MV-4-11 (cell line): Measurements from ENCODE around the gene SIGLEC11.
"Not testable (repeated sequence)": the region's sequence is repeated elsewhere in the genome, so short reads cannot be mapped to it uniquely, and the experiment has no call there.

Source experiments
- DNase-seq: peaks from one replicate; lab custom pipeline; 2025; lab: John Stamatoyannopoulos, UW

The SIGLEC11 gene

DNA sequence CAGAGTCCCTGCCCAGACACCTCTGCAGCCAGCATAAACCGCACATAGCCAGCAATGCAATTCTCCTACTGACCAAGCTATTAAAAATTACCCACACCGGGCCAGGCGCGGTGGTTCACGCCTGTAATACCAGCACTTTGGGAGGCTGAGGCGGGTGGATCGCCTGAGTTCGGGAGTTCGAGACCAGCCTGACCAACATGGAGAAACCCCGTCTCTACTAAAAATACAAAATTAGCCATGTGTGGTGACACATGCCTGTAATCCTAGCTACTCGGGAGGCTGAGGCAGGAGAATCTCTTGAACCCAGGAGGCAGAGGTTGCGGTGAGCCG, 36.1 kb downstream of the SIGLEC11 start:
- not testable (repeated sequence) for DNase-seq

- DNase-seq: no peak
Measured at GRCh38 chr19:49924004-49924880, 36.7 kb downstream of the SIGLEC11 start.

DNA sequence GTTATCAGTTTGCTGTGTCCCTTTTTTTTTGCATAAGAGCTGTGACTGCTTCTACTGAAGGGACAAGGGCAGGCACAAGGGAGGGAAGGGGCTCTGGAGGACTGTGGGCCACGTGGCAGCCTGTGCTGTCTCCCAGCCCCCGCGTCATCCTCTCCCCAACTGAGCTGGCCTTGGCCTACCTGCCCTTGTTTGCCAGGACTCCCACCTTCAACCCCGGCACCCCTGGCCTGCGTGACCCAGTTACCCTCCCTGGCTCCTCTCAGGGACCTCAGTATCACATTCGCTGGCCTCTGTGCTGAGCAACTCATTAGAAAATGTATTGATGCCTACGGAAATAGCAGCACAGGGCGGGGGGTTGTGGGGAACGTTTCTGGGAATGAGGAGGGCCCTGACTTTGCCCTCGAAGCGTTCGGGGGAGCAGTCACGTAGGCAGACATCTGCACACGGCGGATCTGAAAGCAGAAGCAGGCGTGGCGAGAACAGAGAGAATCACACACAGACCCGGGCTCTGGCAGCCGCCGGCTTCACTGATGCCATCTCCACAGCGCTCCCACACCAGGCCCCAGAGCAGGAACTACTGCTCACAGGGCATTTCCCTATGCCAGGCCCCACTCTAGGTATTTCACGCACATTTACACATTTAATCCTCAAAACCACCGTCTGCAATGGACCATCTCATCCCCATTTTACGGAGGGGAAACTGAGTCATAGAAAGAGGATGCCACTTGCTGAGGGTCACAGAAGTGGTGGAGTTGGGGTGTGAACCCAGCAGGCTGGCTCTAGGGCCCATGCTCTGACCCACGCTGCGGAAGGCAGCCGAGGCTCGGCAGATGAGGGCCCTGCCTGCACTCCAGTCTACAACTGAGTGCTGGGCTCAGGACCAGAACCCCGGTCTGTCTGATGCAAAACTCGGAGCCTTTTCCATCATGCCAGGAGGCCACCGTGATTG, 37.6 kb downstream of the SIGLEC11 start:
- peak; percentile 87 for DNase-seq

DNA sequence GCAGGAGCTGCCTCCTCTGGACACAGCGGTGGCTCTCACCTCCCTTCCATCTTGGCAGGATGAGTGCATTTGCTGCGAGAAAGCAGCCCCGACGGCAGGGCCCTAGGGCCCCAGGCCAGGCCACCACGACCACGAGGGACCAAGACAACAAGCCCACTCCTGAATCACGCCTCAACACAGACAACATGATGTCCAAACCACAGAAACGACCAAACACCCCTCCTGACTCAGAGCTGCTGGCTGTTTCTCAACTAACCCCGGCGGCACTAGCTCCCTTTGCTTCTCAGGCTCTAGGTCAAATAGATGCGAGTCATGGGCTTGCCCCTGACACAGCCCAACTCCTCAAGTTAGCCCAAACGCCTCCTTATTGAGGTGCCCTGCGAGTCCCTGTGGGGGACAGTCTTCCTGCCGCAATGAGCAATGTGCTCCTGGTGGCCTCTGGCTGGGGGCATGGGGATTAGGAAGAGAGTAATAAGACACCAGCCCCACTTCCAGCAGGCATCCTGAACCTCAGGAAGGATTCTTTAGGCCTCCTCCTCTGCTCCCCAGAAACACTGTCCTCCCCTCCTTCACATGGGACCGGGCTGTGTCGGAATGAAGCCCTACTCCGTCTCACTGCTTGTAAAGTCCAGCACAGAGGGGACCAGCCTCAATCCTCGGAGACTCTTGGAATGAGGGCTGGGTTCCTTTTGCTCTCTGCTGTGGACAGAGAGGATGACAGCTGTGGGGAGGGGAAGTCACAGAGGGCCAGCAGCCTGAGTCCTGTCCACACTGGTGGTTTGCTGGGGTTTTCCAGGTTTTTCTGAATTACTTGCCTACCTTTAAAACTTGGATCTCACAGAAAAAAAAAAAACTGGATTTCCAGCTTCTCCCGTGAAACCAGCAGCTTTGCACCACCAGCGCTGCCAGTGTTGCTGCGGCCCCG, 38.8 kb downstream of the SIGLEC11 start:
- peak; percentile 84 for DNase-seq

DNA sequence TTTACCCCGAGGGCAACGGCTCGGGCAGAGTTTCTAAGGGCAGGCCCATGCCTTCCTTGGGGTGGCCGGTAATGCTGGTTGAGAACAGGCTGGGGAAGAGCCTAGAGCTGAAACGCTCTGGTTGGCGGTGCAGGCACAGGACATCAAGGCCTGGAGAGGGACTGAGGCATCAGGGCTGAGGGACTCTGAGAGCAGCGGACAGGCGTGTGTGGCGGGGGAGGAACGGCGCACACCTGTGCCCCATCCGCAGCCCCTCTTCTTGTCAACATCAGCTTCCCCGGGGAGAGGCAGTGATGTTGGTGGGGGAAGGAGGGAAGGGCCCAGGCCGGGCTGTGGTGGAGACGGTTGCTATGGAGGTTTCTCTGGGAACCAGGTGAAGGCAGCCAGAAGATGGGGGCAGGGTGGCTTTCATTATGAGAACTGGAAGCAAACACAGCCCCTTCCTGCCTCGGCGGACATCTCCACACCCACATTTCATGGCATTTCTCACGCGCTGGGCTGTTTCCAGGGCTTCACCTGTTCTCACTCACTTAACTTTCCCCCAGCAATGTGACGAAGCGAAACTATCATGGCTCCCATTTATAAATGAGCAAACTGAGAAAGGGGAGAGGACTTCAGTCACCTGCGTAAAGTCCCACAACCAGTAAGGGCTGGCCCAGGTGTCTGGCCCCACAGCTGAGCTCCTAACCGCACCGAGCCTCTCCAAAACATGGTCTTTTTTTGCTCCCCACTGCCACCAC, 40.2 kb downstream of the SIGLEC11 start:
- DNase-seq: no peak

- DNase-seq: no peak
Measured at GRCh38 chr19:49918089-49918488, 42.9 kb downstream of the SIGLEC11 start.

- peak; percentile 84 for DNase-seq
Measured at GRCh38 chr19:49916839-49917733, 43.9 kb downstream of the SIGLEC11 start.

DNA sequence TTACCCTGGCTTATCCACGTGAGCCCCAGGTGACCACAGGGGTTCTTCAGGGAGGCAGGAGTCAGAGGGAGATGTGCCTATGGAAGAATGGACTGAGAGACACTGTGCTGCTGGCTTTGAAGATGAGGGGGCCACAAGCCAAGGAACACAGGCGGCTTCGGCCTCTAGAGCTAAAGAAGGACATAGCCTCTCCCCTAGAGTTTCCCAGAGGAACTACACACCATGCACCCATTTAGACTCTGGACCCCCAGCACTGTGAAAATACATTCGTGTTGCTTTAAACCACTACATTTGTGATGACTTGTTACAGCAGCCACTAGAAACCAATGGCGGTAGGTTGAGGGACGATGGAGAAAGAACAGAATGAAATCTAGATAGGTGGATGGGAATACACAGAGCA, 45.7 kb downstream of the SIGLEC11 start:
- no peak for DNase-seq

DNA sequence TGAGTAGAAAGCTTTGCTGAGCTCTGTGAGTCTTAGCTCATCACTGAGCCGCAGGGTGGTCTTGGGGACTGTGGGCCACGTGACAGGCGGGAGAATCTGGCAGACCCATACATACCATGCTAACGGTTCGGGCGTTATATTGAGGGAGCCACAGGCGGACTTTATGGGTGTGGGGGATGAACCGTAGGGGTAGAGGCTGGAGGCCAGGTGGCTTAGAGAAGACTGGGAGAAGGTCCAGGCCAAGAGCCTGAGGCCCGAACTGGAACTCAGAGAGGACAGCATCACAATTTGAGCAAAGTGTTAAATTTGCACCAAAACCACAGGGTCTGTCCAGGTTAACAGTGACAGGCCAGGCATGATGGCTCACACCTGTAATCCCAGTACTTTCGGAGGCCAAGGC, 47.3 kb downstream of the SIGLEC11 start:
- DNase-seq: no peak

DNA sequence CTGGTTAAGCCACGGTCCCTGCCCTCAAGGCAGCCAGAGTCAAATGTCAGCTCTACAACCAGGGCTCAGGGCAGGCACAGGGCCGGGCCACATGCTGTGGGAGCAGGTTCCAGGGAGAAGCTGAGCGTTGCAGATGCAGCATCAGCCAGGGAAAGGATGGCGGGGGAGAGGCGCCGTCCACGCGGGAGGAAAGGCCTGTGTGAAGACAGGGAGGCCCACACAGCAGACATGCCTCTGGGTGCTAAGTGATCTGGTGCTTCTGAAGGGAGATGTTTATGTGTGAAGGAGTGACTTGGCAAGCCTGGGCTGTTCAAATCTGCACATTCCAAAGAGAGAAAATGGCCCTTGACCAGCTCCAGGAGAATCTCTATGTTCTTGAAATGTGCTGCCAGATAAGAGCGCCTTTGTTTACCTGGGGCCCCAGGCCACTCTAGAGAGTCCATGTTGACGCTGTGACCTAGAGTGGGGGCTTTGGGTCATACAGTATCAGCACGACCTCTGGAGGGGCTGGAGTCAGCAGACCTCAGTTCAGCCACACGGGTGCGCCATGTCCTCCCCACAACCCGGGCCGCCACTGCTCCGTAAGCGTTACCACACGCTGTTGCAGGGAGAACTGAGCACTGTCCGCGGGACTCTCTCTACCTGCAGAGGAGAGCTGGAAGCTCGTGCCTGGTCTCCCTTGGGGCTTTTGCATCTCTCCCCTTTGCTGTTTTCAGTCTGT, 47.8 kb downstream of the SIGLEC11 start:
- DNase-seq: peak; percentile 45

GRCh38 chr19:49911381-49912145, 49.4 kb downstream of the SIGLEC11 start:
- peak; percentile 83 for DNase-seq

DNA sequence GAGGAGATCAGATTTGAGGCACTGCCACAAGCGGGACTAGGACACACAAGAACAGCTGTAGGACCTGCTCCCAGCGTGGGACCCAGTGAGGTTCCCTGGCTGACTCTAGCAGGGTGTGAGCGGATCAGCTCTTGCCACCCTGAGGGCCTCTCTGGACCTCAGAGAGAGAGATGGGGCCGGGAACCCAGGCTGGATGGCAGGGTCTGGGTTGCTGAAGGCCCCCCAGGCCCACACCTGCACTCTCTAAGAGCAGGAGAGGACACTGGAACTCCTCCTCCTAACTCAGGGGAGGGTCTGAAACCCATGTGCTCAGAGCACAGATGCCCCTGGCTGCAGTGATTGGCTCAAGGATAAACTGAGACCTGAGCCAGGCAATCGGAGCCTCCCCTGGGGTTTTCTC, 50.8 kb downstream of the SIGLEC11 start:
- DNase-seq: no peak

DNA sequence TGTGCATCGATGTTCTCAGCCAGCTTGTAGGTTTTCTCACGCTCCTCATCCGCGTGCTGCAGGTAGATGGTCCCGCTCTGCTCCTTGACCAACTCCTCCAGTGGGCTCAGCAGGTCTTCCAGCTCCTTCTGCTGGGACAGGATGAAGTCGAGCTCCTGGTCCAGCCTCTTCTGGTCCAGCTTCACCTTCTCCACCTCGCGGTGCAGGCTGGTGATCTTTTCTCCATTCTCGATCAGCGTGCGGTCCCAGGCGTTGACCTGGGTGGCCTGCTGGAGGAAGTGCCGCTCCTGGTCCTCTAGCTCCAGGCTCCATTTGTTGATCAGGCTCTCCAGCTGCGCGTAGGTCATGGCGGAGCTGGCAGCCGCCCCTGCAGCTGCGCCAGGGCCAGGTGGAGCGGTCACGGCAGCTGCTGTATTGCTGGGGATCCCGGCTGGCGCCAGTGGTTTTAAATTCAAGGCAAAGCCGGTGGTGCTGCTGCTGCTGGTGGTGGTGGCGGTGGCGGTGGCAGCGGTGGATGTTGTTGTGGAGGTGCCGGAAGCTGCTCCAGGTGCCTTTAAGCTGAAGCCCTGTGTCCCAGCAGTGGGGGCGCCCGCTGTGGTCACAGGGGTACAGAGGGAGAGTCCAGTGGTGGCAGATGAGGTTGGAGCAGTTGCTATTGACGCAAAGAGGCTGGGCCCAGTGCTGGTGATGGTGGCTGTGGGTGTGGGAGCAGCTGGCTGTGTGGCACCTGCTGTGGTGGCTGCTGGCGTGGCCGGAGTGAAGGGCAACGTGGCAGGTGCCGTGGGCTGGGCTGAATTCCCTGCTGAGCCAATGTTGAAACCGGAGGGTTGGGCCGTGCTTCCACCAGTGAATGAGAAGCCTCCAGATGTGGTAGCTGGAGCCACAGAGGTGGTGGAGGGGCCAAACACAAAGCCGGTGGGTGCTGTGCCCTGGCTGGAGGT, 52.2 kb downstream of the SIGLEC11 start:
- DNase-seq: no peak

- no peak for DNase-seq
Measured at GRCh38 chr19:49907745-49908446, 53.1 kb downstream of the SIGLEC11 start.

- no peak for DNase-seq
Measured at GRCh38 chr19:49906879-49907564, 54.0 kb downstream of the SIGLEC11 start.

- peak; percentile 38 for DNase-seq
Measured at GRCh38 chr19:49904136-49904535, 56.8 kb downstream of the SIGLEC11 start.
